Breast epithelium (tissue), 3 donors: ENCODE data around the gene CHCHD10.

Source experiments
- CTCF ChIP-seq, 3 donors: fragments of 450-650 bp; IDR thresholded peaks; one replicate each; pipeline ENCODE4 v1.5.1; 2016 to 2017; ENCODE audit warnings: antibody characterized with exemption in 3 of 3, mild to moderate bottlenecking in 3 of 3, moderate library complexity in 3 of 3
- POLR2A ChIP-seq: fragments of 450-650 bp; IDR thresholded peaks from one replicate; pipeline ENCODE4 v1.6.1; 2016; ENCODE audit warnings: antibody characterized with exemption, mild to moderate bottlenecking, moderate library complexity
- POLR2AphosphoS5 ChIP-seq, 3 donors: sonication (generic); formaldehyde crosslinking; IDR thresholded peaks; one replicate each; pipeline ENCODE4 v1.6.1; 2017; ENCODE audit warnings: antibody characterized with exemption in 3 of 3

GRCh38 chr22:23779731-23780130 lies 12.0 kb upstream of the CHCHD10 start:
- TF ChIP-seq CTCF (IDR thresholded peaks at IDR 0.05) (no peak), POLR2AphosphoS5 (IDR thresholded peaks at IDR 0.05) (no peak), POLR2A (no peak)
